B cell (primary cell): ENCODE results near the gene ALOXE3.
A peak's percentile ranks its signal among the peaks of the same experiment; 100 is the strongest.

ENCODE experiments used
- EZH2 ChIP-seq: IDR thresholded peaks from 2 replicates; pipeline ENCODE4 v1.6.1; 2012; ENCODE audit warnings: borderline replicate concordance, low read depth, mild to moderate bottlenecking, moderate library complexity, low read length; ENCODE audit not compliant: insufficient read depth, poor library complexity, severe bottlenecking
- TF ChIP-seq, protein P1 (sequence below): fragments of 200-600 bp; IDR thresholded peaks from one replicate; pipeline ENCODE4 v1.8.0; 2022; ENCODE audit warnings: antibody characterized with exemption, mild to moderate bottlenecking

DNA sequence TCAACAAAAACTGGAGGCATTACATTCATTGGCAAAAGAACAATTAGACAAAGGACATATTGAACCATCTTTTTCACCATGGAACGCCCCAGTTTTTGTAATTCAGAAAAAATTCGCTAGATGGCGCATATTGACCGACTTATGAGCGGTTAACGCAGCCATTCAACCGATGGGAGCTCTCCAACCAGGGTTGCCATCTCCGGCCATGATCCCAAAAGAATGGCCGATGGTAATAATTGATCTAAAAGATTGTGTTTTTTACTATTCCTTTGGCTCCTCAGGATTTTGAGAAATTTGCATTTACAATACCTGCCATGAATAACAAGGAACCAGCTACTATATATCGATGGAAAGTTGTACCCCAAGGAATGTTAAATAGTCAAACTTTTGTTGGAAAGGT lies 58.0 kb downstream of the ALOXE3 start:
- TF ChIP-seq, protein P1, sequence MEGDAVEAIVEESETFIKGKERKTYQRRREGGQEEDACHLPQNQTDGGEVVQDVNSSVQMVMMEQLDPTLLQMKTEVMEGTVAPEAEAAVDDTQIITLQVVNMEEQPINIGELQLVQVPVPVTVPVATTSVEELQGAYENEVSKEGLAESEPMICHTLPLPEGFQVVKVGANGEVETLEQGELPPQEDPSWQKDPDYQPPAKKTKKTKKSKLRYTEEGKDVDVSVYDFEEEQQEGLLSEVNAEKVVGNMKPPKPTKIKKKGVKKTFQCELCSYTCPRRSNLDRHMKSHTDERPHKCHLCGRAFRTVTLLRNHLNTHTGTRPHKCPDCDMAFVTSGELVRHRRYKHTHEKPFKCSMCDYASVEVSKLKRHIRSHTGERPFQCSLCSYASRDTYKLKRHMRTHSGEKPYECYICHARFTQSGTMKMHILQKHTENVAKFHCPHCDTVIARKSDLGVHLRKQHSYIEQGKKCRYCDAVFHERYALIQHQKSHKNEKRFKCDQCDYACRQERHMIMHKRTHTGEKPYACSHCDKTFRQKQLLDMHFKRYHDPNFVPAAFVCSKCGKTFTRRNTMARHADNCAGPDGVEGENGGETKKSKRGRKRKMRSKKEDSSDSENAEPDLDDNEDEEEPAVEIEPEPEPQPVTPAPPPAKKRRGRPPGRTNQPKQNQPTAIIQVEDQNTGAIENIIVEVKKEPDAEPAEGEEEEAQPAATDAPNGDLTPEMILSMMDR: peak; percentile 95
- no peak for TF ChIP-seq EZH2
